ENCODE results near the gene EDN1. TPM values are rescaled to one million over a fixed set of nuclear protein-coding genes. Genes with fewer than 3 reads are reported as not detected.

EDN1 gene
- total and polyA plus RNA-seq, 2 of the 4 experiments (the other 2 are of a cell fraction) = 5.6 to 9.0 TPM

DNA sequence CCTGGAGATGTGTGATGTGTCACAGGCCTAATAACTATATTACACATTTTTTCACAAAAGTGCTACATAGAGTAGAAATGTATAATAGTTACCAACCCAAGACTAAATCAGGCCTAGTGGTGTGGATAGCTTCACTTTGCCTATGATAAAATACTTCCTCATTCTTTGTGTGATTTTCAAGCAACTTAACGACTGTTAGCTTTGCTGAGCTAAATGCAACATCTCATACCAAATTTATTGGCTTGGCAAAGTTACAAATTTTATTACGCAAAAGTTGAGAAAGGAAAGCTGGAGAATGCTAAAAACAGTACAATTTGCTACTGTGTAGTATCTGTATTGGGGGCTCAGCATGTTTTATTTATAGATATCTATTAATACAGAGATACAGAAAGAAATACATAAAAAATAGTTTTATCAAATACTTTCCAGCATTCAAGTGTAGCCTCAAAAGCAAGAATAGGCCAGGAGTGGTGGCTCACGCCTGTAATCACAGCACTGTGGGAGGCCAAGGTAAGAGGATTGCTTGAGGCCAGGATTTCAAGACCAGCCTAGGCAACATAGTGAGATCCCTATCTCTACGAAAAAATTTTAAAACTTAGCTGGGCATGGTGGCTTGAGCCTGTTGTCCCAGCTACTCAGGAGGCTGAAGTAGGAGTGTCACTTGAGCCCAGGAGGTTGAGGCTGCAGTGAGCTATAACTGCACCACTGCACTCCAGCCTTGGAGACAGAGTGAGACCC is 3.6 kb upstream of the EDN1 start:
- Histone ChIP-seq H3K79me1 (ENCODE audit: low read depth in 1 of 2, low read length in 2 of 2) (peaks cover 1 to 4% of the 10 kb centered on the region in 2 experiments; a peak in 3 of 4 replicates), H3K56ac (ENCODE audit: extremely low read depth, insufficient read depth, low read length) (no peak overlapping the region), H3K4ac (ENCODE audit: low read depth, low read length) (no peak overlapping the region), H3K14ac (replicated peaks; ENCODE audit: low read depth, low read length) (no peak overlapping the region), H4K20me1 (ENCODE audit: insufficient read depth, low read length) (no peaks in the 10 kb centered on the region), H3K23ac (ENCODE audit: low read depth, low read length) (no peak overlapping the region), H2BK15ac (ENCODE audit: low read depth, low read length) (no peak overlapping the region), H3K9ac (ENCODE audit: low read depth, low read length) (no peak overlapping the region), H3K9me3 (ENCODE audit: control insufficient read depth, insufficient read depth, low read length) (no peaks in the 10 kb centered on the region), H4K5ac (ENCODE audit: low read depth, low read length) (no peak overlapping the region), H3K36me3 (ENCODE audit: control insufficient read depth, insufficient read depth, low read length) (no peaks in the 10 kb centered on the region), H2BK5ac (ENCODE audit: low read depth, low read length, poor library complexity, severe bottlenecking) (no peak overlapping the region), H3K4me3 (ENCODE audit: insufficient read depth, low read depth, low read length) (no peak overlapping the region), H4K91ac (ENCODE audit: insufficient read depth, low read depth, low read length) (no peak overlapping the region), H2AK5ac (ENCODE audit: low read depth, low read length) (no peak overlapping the region), H2BK20ac (ENCODE audit: low read depth, low read length) (no peak overlapping the region), H3K4me1 (ENCODE audit: control insufficient read depth, insufficient read depth, low read length) (peaks cover 4% of the 10 kb centered on the region; the same call in 1 of the 2 replicates), H3K18ac (ENCODE audit: low read depth, low read length) (no peak overlapping the region), H3K27me3 (ENCODE audit: control insufficient read depth, insufficient read depth, low read length) (no peaks in the 10 kb centered on the region), H2BK120ac (ENCODE audit: low read depth, low read length) (no peak overlapping the region), H4K8ac (ENCODE audit: low read depth in 2 of 2, low read length in 2 of 2) (no peak overlapping the region), H3K9me1 (ENCODE audit: insufficient read depth, low read length) (no peaks in the 10 kb centered on the region), H3K27ac (ENCODE audit: insufficient read depth, low read length) (no peak overlapping the region), H2AFZ (replicated peaks; ENCODE audit: low read length, poor library complexity) (no peak overlapping the region), H2AK9ac (replicated peaks; ENCODE audit: low read depth, low read length, poor library complexity) (no peak overlapping the region), H3K4me2 (ENCODE audit: low read depth, low read length) (no peak overlapping the region)
- WGBS, 2 experiments (ENCODE audit: extremely low coverage in 2 of 2, insufficient read length in 1 of 2) = no CpG with 5 or more reads among the region's 4 CpGs
- DNase-seq (peak; percentile 37), ATAC-seq (ENCODE audit: low read depth) (no peak)
- dilution Hi-C loops (cut with HindIII; ENCODE audit: low sequenced_read_pairs, unreplicated experiment) (no loop called here), intact Hi-C loops (cut with micrococcal nuclease) (loop anchor here (10.0 kb wide), 1 partner anchor 202 kb away; no protein-coding TSS in a partner anchor), in situ Hi-C loops (cut with MboI; ENCODE audit: low sequenced_read_pairs) (loop anchor here (5.0 kb wide), 1 partner anchor 699 kb away; no protein-coding TSS in a partner anchor)
- BruUV-seq (replicated peaks) = no TSS peak
- ChIA-PET CTCF (interaction anchor here (0.6 to 1.5 kb wide), 10 partner anchors 12 to 874 kb away, joined by 3 to 7 read pairs (median 3); no protein-coding TSS in a partner anchor), POLR2A (ENCODE audit: unreplicated experiment) (no interaction called here)
- TF ChIP-seq CHD1 (IDR thresholded peaks at IDR 0.05; ENCODE audit: low read depth, low read length) (no peak), FOS (IDR thresholded peaks at IDR 0.05; ENCODE audit: low read depth, low read length) (no peak), SMC3 (IDR thresholded peaks at IDR 0.05; ENCODE audit: low read depth, low read length) (no peak), MAZ (IDR thresholded peaks at IDR 0.05; ENCODE audit: borderline replicate concordance, low read depth, low read length) (no peak), POLR2A (IDR thresholded peaks at IDR 0.05; ENCODE audit: low read depth, low read length) (no peak), RAD21 (IDR thresholded peaks at IDR 0.05; ENCODE audit: low read length) (no peak), USF2 (IDR thresholded peaks at IDR 0.05; ENCODE audit: low read depth, low read length) (no peak), MXI1 (IDR thresholded peaks at IDR 0.05; ENCODE audit: borderline replicate concordance, low read depth, low read length) (no peak), ELK1 (IDR thresholded peaks at IDR 0.05; ENCODE audit: borderline replicate concordance, low read depth, low read length) (no peak), RFX5 (IDR thresholded peaks at IDR 0.05; ENCODE audit: low read depth, low read length) (no peak), NFE2L2 (IDR thresholded peaks at IDR 0.05; ENCODE audit: low read depth, low read length) (no peak), RCOR1 (IDR thresholded peaks at IDR 0.05; ENCODE audit: insufficient replicate concordance, low read length) (no peak), MAFK (IDR thresholded peaks at IDR 0.05; ENCODE audit: low read depth, low read length) (no peak), CEBPB (IDR thresholded peaks at IDR 0.05; ENCODE audit: low read depth, low read length) (no peak), CTCF (conservative IDR thresholded peaks at IDR 0.05; ENCODE audit: low read depth, low read length) (no peak)

All from IMR-90 (cell line).